Stimulated activated CD8-positive, alpha-beta memory T cell treated with anti-CD3 and anti-CD28 coated beads, Interleukin-4, amount 100 ng/mL, for 48 hours (primary cell): ENCODE results near the gene NLGN3.

Experiments used
- DNase-seq: peaks from one replicate; pipeline ENCODE4 v3.0.0-alpha.2; 2020

Gene NLGN3

DNA sequence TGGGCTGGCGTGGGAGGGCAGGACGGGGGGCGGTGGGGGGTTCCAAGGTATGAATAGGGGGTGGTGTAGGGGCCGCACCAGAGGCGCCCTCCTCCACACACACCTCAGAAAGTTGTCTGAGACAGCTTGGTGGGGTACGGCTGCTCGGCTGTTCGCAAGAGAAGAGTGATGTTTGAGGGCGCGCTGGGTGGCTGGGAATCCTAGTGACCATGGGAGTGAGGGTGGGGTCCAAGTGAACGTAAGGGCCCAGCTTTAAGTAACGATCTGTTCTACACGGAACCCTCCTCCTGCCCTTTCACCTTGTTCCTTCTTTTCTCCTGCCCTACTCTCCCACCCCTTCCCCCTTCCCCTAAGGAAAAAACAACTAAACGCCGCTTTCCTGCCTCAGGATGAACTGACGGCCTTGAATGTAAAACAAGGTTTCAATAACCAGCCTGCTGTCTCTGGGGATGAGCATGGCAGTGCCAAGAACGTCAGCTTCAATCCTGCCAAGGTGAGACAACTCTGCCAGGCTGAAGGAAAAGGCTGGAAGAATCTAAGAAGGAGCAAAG is 25.6 kb upstream of the NLGN3 start:
- DNase-seq: no peak

DNA sequence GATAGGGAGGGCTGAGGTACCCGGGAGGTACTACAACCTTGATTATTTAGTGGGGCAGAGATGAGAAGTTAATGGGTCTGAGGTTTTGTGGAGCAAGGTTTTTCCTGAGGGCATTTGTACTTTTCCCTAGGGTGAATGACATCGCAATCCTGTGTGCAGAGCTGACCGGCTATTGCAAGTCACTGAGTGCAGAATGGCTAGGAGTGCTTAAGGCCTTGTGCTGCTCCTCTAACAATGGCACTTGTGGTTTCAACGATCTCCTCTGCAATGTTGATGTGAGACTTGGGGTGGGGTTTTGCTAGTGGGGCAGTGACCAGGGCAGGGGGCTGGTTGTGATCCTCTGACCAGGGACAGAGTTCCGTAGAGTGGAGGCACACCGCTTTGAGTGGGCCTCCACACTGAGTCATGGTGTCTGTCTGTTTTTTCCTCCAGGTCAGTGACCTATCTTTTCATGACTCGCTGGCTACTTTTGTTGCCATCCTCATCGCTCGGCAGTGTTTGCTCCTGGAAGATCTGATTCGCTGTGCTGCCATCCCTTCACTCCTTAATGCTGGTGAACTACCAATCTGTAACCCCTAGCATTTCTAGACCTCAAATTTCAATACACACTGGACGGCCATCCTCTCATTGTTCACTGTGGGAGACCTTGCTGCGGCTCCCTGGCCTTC is 16.3 kb upstream of the NLGN3 start:
- no peak for DNase-seq

GRCh38 chrX:71128915-71129765 is 15.5 kb upstream of the NLGN3 start:
- DNase-seq: peak; percentile 82

DNA sequence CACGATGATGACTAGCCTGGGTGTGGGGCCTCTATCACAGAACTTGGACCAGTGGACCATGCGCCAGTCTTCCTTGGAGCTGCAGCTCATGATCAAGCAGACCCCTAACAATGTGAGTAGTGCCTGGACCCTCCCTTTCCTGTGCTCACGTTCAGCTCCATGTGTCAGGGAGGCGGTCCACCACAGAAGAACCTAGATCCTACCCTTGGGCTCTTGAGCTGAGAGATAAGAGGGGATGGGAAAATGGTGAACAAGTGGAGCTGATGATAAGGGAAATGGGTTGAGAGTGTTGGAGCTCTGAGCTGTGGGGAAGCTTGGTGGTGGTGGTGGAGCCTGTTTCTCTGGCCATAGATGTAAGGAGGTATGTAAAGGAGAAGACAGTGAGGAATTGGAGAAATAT is 13.1 kb upstream of the NLGN3 start:
- DNase-seq: no peak

DNA sequence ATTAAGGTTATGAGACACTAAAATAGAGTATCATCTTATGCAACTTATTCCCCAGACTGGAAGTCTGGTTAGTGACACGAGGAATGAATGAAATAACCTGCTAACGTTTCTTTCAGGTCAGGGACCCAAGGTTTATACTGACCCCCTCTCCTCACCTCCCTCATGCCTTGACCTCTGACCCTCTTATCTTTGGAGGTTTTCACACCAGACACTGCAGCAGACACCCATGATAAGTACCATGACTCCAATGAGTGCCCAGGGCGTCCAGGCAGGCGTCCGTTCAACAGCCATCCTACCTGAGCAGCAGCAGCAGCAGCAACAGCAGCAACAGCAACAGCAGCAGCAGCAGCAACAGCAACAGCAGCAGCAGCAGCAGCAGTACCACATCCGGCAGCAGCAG is 4.2 kb upstream of the NLGN3 start:
- DNase-seq: no peak

GRCh38 chrX:71143508-71143907 is 1.1 kb upstream of the NLGN3 start:
- no peak for DNase-seq

DNA sequence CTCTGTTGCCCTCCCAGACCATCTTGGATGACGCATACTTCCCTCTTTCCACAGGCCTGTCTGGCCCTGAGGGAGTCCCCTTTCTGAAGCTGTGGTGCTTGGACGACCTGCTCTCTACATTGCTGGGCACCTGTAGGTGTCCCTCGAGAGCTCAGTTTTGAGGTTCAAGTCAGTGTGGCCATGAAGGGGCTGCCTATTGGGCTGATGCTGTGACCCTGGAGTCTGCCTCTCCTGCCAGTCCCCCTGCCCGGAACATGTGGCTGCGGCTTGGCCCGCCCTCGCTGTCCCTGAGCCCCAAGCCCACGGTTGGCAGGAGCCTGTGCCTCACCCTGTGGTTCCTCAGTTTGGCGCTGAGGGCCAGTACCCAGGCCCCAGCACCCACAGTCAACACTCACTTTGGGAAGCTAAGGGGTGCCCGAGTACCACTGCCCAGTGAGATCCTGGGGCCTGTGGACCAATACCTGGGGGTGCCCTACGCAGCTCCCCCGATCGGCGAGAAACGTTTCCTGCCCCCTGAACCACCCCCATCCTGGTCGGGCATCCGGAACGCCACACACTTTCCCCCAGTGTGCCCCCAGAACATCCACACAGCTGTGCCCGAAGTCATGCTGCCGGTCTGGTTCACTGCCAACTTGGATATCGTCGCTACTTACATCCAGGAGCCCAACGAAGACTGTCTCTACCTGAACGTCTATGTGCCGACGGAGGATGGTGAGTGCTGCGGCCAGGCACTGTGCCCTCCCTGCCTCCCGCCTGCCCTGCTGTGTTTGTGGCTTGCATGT is 3.0 kb downstream of the NLGN3 start:
- DNase-seq: no peak

- DNase-seq: no peak
Measured at GRCh38 chrX:71148278-71148663, 3.6 kb downstream of the NLGN3 start.

DNA sequence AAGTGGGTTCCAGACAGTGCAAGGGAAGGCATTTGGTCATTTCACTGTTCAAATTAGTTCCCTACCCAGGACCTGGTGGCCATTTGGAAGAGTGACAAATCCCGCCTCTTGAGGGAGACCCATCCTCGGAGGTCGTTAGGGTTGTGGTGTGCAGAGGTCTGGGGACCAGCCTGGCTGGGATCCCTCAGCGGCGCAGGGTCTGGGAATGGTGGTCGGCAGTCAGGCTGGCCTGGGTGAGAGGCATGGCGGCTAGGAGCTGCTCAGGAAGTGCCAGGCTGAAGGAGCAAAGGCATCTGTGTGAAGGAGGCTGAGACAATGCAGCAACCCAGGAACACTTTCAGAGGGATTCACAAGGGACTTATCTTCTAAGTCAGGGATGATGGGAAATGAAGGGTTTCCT is 6.7 kb downstream of the NLGN3 start:
- no peak for DNase-seq

- DNase-seq: no peak
Measured at GRCh38 chrX:71154196-71154595, 9.6 kb downstream of the NLGN3 start.

GRCh38 chrX:71154641-71155040 is 10.0 kb downstream of the NLGN3 start:
- no peak for DNase-seq

DNA sequence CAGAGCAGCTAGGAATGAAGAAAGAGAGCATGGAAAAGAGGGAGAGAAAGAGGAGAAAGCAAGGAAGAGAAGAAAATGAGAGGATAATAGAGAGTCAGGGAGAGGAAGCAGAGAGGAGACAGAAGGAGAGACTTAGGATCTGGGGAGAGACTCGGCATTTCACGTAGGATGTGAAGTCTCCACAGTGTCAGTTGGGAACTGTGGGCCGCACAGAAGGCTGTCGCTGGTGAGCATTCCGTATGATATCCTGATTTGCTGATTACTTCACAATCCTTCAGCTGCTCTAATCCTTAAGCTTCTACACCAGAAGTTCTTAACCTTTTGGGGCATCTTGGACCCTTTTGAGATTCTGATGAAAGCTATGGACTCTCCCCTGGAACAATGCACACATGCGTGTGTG is 14.0 kb downstream of the NLGN3 start:
- DNase-seq: no peak

GRCh38 chrX:71159335-71159734 is 14.7 kb downstream of the NLGN3 start:
- DNase-seq: no peak

- no peak for DNase-seq
Measured at GRCh38 chrX:71160475-71160874, 15.8 kb downstream of the NLGN3 start.

- no peak for DNase-seq
Measured at GRCh38 chrX:71162981-71163380, 18.3 kb downstream of the NLGN3 start.

DNA sequence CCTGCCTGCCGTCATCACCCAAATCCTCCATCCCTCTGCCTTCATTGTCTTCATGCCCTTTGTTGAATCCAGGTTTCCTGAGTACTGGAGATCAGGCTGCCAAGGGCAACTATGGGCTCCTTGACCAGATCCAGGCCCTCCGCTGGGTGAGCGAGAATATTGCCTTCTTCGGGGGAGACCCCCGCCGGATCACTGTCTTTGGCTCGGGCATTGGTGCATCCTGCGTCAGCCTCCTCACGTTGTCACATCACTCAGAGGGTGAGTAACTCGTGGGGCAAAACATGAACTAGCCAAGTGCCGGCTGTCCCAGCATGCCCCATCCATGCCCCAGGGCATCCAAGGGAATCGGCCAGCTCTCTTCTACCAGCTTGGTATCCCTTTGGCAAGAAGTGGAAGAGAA is 19.4 kb downstream of the NLGN3 start:
- DNase-seq: no peak

- DNase-seq: no peak
Measured at GRCh38 chrX:71166461-71166860, 21.8 kb downstream of the NLGN3 start.

GRCh38 chrX:71167031-71167781 is 22.6 kb downstream of the NLGN3 start:
- DNase-seq: no peak

DNA sequence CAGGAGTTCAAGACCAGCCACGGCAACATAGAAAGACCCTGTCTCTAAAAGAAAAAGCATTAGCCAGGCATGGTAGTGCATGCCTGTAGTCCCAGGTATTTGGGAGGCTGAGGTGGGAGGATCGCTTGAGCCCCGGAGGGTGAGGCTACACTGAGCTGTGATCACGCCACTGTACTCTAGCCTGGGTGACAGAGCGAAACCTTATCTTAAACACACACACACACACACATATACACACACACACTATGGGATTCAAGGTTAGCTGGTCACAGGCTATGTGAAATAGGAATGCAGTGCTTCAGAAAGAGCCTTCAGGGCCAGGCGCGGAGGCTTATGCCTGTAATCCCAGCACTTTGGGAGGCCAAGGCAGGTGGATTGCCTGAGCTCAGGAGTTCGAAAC is 23.5 kb downstream of the NLGN3 start:
- DNase-seq: no peak

DNA sequence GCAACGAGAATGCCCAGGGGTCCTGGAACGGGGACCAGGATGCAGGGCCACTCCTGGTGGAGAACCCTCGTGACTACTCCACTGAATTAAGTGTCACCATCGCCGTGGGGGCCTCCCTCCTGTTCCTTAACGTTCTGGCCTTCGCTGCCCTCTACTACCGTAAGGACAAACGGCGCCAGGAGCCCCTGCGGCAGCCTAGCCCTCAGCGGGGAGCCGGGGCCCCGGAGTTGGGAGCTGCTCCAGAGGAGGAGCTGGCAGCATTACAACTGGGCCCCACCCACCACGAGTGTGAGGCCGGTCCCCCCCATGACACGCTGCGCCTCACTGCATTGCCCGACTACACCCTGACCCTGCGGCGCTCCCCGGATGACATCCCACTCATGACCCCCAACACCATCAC is 24.9 kb downstream of the NLGN3 start:
- no peak for DNase-seq

DNA sequence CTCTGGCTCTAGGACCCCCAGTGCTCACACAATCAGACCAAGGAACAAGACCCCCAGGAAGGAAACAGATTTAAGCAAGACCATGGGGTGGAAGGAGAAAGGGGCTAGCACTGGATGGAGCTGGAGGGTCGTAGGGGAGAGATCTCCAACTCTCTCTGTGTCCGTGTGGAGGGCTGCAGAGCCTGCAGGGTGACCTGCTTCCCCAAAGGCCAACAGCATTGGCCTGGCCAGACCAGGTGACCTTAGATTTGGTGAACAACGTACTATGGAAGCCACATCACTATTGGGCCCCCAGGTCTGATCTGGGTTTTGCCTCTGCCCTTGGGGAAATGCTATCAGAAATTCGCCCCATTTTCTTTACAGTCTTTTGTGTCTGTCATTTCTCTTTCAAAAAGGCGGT is 26.0 kb downstream of the NLGN3 start:
- DNase-seq: no peak

GRCh38 chrX:71171110-71171801 is 26.6 kb downstream of the NLGN3 start:
- no peak for DNase-seq
